ENCODE data around the gene HAAO. TPM values are rescaled to one million over a fixed set of nuclear protein-coding genes. Genes with fewer than 3 reads are reported as not detected.

HAAO gene
- total and polyA plus RNA-seq, 2 donors (not counting 3 experiments of a cell fraction or from before 2014, with no cell fraction given), result 0.82 to 1.1 TPM

DNA sequence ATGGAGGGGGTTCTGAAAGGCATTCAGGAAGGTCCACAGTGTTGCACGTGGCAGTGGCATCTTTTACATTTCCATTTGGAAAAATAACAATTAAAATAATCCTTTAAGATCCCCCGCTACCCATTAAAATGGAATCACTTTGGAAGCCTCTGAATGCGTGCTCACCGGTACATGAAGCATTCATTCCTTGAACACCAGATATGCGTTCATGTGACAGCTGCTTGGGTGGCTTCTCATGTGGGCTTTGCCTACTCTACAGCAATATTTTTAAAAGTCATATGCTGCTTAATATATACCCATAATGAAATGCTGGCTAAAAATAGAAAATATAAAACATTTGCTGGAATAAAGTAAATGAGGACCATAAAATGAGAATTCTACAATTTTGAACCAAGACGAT, 14.4 kb upstream of the HAAO start:
- CTCF ChIA-PET, result no interaction called here

More for the DNA sequence above, 14.4 kb upstream of the HAAO start:
- DNase-seq (ENCODE audit: low read depth, low spot score) (no peak), FAIRE-seq (no peak)
- H3K4me3 ChIP-seq (replicated peaks in 1 of 3; ENCODE audit: insufficient read depth in 1 of 3, low read depth in 1 of 3, low read length in 3 of 3), result no peak overlapping the region
- H4K20me1 ChIP-seq (replicated peaks; ENCODE audit: control insufficient read depth, extremely low read depth, insufficient read depth, low read length), result no peaks in the 10 kb centered on the region
- peaks cover 8 to 12% of the 10 kb centered on the region in 2 experiments for H3K27me3 ChIP-seq (ENCODE audit: control insufficient read depth in 2 of 2, insufficient read depth in 2 of 2, low read length in 2 of 2)
- dilution Hi-C loops (cut with MboI; ENCODE audit: extremely low pct_ligation_motif_present, low sequenced_read_pairs), result no loop called here
- peaks cover 11% of the 10 kb centered on the region for H3K4me1 ChIP-seq (ENCODE audit: control insufficient read depth, extremely low read depth, insufficient read depth, low read length)
- no TSS peak for BruUV-seq (replicated peaks)
- H3K27ac ChIP-seq (ENCODE audit: insufficient read depth, low read depth, low read length), result no peak overlapping the region
- no peak overlapping the region for H3K9ac ChIP-seq (replicated peaks; ENCODE audit: extremely low read depth, insufficient read depth, low read length)
- H3K36me3 ChIP-seq (ENCODE audit: control insufficient read depth in 2 of 2, extremely low read depth in 1 of 2, insufficient read depth in 2 of 2, low read length in 2 of 2), result no peaks in the 10 kb centered on the region
- POLR2A ChIA-PET, result no interaction called here
- H2AFZ ChIP-seq (ENCODE audit: low read depth, low read length), result no peak overlapping the region
- intact Hi-C loops (cut with micrococcal nuclease), result no loop called here
- TF ChIP-seq POLR2A (IDR thresholded peaks at IDR 0.05; ENCODE audit: low read depth, low read length) (no peak), MYC (IDR thresholded peaks at IDR 0.05; ENCODE audit: low read depth, low read length) (no peak), JUN (IDR thresholded peaks at IDR 0.05; ENCODE audit: borderline replicate concordance, insufficient read depth, insufficient read length, low read depth) (no peak), FOS (IDR thresholded peaks at IDR 0.05; ENCODE audit: borderline replicate concordance, insufficient read depth, low read length) (no peak), EZH2 (IDR thresholded peaks at IDR 0.05; ENCODE audit: borderline replicate concordance, low read depth, low read length, severe bottlenecking) (no peak), GATA2 (IDR thresholded peaks at IDR 0.05; ENCODE audit: insufficient read depth, insufficient read length, low read depth, low read length) (no peak), POLR2AphosphoS5 (IDR thresholded peaks at IDR 0.05; ENCODE audit: insufficient read depth, low read depth, low read length) (no peak)
- TF ChIP-seq, protein P1, sequence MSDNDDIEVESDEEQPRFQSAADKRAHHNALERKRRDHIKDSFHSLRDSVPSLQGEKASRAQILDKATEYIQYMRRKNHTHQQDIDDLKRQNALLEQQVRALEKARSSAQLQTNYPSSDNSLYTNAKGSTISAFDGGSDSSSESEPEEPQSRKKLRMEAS (IDR thresholded peaks at IDR 0.05; ENCODE audit: insufficient read depth, insufficient read length), result no peak
- TF ChIP-seq, protein P2, sequence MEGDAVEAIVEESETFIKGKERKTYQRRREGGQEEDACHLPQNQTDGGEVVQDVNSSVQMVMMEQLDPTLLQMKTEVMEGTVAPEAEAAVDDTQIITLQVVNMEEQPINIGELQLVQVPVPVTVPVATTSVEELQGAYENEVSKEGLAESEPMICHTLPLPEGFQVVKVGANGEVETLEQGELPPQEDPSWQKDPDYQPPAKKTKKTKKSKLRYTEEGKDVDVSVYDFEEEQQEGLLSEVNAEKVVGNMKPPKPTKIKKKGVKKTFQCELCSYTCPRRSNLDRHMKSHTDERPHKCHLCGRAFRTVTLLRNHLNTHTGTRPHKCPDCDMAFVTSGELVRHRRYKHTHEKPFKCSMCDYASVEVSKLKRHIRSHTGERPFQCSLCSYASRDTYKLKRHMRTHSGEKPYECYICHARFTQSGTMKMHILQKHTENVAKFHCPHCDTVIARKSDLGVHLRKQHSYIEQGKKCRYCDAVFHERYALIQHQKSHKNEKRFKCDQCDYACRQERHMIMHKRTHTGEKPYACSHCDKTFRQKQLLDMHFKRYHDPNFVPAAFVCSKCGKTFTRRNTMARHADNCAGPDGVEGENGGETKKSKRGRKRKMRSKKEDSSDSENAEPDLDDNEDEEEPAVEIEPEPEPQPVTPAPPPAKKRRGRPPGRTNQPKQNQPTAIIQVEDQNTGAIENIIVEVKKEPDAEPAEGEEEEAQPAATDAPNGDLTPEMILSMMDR (IDR thresholded peaks at IDR 0.05; ENCODE audit: extremely low read depth in 1 of 2, insufficient read depth in 1 of 2, low read depth in 1 of 2, low read length in 2 of 2), result no peak
- H3K4me2 ChIP-seq (ENCODE audit: insufficient read depth, low read length), result no peak overlapping the region
- no peaks in the 10 kb centered on the region for H3K9me1 ChIP-seq (replicated peaks; ENCODE audit: control insufficient read depth, extremely low read depth, insufficient read depth, low read length)
- H3K9me3 ChIP-seq (replicated peaks; ENCODE audit: control insufficient read depth, insufficient read depth, low read length), result no peaks in the 10 kb centered on the region
- H3K79me2 ChIP-seq (ENCODE audit: control insufficient read depth, insufficient read depth, low read length), result no peaks in the 10 kb centered on the region
